DOHH2 (cell line): Measurements from ENCODE around the gene MYEOV.

Experiments used
- H3F3A ChIP-seq: fragments of 200-600 bp; sonication (generic), shearing (Covaris generic); 2 replicates; pipeline ENCODE4 v1.6.0; 2016; ENCODE audit warnings: antibody characterized with exemption, mild to moderate bottlenecking; ENCODE audit not compliant: control insufficient read depth, insufficient read depth
- H3K27ac ChIP-seq: fragments of 200-600 bp; sonication (generic); 2 replicates; pipeline ENCODE4 v1.5.1; 2014; ENCODE audit warnings: low read depth, mild to moderate bottlenecking, low read length, moderate library complexity
- H3K27me3 ChIP-seq: fragments of 200-600 bp; sonication (generic); 2 replicates; pipeline ENCODE4 v1.6.1; 2014; ENCODE audit warnings: mild to moderate bottlenecking, low read length, mixed read lengths; ENCODE audit not compliant: control insufficient read depth
- H3K36me3 ChIP-seq: fragments of 200-600 bp; sonication (generic); 2 replicates; pipeline ENCODE4 v1.6.1; 2014; ENCODE audit warnings: mild to moderate bottlenecking, low read length, moderate library complexity, mixed read lengths; ENCODE audit not compliant: control insufficient read depth
- H3K4me1 ChIP-seq: fragments of 200-600 bp; sonication (generic); 2 replicates; pipeline ENCODE4 v1.6.1; 2014; ENCODE audit warnings: mild to moderate bottlenecking, low read length, mixed read lengths; ENCODE audit not compliant: control insufficient read depth
- H3K4me2 ChIP-seq: fragments of 200-600 bp; sonication (generic); 2 replicates; pipeline ENCODE4 v1.6.0; 2014; ENCODE audit warnings: mild to moderate bottlenecking, low read length, moderate library complexity
- H3K4me3 ChIP-seq: fragments of 200-600 bp; sonication (generic); 2 replicates; pipeline ENCODE4 v1.5.1; 2014; ENCODE audit warnings: mild to moderate bottlenecking, low read length, mixed read lengths
- H3K79me2 ChIP-seq: fragments of 200-600 bp; sonication (generic); 2 replicates; pipeline ENCODE4 v1.6.1; 2014; ENCODE audit warnings: mild to moderate bottlenecking, low read length, mixed read lengths; ENCODE audit not compliant: control insufficient read depth
- H3K9me2 ChIP-seq: fragments of 200-600 bp; sonication (generic); replicated peaks from 2 replicates; pipeline ENCODE4 v1.6.1; 2014; ENCODE audit warnings: mild to moderate bottlenecking, low read length, mixed read lengths; ENCODE audit not compliant: control insufficient read depth
- H3K9me3 ChIP-seq: fragments of 200-600 bp; sonication (generic); 2 replicates; pipeline ENCODE4 v1.6.1; 2014; ENCODE audit warnings: antibody characterized with exemption, low read length, mixed read lengths; ENCODE audit not compliant: control insufficient read depth, insufficient read depth
- H4K20me1 ChIP-seq: fragments of 200-600 bp; sonication (generic); 2 replicates; pipeline ENCODE4 v1.6.0; 2014; ENCODE audit warnings: low read depth, mild to moderate bottlenecking, antibody characterized with exemption, low read length, moderate library complexity; ENCODE audit not compliant: control insufficient read depth, insufficient read depth
- EZH2phosphoT487 ChIP-seq: fragments of 200-600 bp; sonication (generic); IDR thresholded peaks from 2 replicates; pipeline ENCODE4 v1.6.1; 2017; ENCODE audit warnings: borderline replicate concordance, mild to moderate bottlenecking, antibody characterized with exemption, low read length, moderate library complexity, mixed read lengths
- TF ChIP-seq, protein P1 (sequence below): fragments of 200-600 bp; sonication (generic); IDR thresholded peaks from one replicate; pipeline ENCODE4 v1.5.1; 2014; ENCODE audit warnings: antibody characterized with exemption, mild to moderate bottlenecking, low read depth, low read length; ENCODE audit not compliant: poor library complexity, severe bottlenecking

MYEOV gene

DNA sequence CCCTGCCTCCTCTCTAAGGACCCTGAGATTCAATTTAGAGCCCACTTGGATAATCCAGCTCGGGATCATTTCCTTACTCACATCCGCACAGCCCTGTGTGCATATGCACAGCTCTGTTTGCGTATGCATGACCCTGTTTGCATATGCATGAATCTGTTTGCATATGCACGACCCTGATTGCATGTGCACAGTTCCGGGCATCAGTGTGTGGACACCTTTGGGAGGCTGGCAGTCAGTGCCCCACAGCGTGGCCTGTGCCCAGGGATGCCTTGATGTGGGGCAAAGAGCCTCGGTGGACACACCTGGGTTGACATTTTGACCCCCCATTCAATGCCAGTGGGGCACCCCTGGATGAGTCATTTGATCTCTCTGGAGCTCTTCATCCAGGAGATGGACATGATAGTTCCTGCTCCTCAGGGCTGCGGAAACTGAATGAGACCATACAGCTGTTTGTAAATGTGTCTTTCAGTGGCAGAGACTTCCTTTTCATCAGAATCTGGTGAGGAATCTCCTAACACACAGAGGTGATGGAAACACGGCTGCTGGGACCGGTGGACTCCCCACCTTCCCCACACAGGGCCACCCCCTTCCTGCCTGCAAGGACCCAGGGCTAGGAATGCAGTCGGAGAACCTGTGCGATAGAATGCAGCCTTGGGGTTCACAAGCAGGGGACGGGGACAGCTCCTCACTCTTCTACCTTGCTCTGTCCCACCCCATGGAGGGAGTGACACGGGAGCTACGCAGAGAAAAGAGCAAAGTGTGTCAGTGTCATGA, 41.2 kb downstream of the MYEOV start:
- H3K4me2 ChIP-seq: no peak overlapping the region
- no peaks in the 10 kb centered on the region for H4K20me1 ChIP-seq
- no peak overlapping the region for H3K4me3 ChIP-seq
- H3K27ac ChIP-seq: no peak overlapping the region
- H3K36me3 ChIP-seq: no peaks in the 10 kb centered on the region
- no peaks in the 10 kb centered on the region for H3K79me2 ChIP-seq
- peaks cover 22% of the 10 kb centered on the region for H3K27me3 ChIP-seq
- no peak for TF ChIP-seq EZH2phosphoT487
- TF ChIP-seq, protein P1, sequence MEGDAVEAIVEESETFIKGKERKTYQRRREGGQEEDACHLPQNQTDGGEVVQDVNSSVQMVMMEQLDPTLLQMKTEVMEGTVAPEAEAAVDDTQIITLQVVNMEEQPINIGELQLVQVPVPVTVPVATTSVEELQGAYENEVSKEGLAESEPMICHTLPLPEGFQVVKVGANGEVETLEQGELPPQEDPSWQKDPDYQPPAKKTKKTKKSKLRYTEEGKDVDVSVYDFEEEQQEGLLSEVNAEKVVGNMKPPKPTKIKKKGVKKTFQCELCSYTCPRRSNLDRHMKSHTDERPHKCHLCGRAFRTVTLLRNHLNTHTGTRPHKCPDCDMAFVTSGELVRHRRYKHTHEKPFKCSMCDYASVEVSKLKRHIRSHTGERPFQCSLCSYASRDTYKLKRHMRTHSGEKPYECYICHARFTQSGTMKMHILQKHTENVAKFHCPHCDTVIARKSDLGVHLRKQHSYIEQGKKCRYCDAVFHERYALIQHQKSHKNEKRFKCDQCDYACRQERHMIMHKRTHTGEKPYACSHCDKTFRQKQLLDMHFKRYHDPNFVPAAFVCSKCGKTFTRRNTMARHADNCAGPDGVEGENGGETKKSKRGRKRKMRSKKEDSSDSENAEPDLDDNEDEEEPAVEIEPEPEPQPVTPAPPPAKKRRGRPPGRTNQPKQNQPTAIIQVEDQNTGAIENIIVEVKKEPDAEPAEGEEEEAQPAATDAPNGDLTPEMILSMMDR: no peak
- peaks cover 4% of the 10 kb centered on the region; the same call in 1 of the 2 replicates for H3K4me1 ChIP-seq
- no peaks in the 10 kb centered on the region for H3K9me3 ChIP-seq
- H3K9me2 ChIP-seq: no peaks in the 10 kb centered on the region
- no peaks in the 10 kb centered on the region for H3F3A ChIP-seq

DNA sequence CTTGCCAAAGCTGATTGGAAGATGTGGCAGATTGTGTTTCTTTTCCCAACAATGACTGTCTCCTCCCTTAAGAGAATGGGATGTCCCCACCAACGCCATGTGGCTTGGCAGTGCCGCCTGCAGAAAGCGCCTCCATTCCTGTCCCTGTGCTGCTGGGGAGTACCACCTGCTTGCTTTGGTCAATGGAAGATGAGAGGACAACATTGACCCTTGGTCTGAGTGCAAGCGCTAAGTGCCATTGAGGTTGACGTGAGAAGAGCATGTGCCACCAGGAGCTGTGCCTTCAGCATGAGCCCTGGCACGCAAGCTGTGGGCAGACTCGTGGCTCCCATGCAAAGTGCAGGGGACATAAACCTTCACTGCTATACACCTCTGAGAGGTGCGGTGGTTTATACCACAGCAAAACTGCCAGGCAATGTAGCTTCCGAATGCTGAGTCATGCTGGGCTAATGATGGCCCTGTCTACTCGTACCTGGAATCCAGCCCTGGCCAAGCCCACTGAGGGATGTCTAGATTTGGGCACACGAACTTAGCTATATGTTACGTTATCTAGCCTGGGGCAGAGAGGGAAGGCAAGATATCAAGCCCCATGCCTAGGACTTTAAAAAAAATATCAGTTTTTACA, 41.9 kb downstream of the MYEOV start:
- H3K4me3 ChIP-seq: no peak overlapping the region
- TF ChIP-seq, protein P1: no peak
- TF ChIP-seq EZH2phosphoT487: no peak
- peaks cover 4% of the 10 kb centered on the region; the same call in 1 of the 2 replicates for H3K4me1 ChIP-seq
- H3K9me3 ChIP-seq: no peaks in the 10 kb centered on the region
- H4K20me1 ChIP-seq: no peaks in the 10 kb centered on the region
- no peak overlapping the region for H3K27ac ChIP-seq
- H3F3A ChIP-seq: no peaks in the 10 kb centered on the region
- H3K27me3 ChIP-seq: peaks cover 19% of the 10 kb centered on the region
- H3K36me3 ChIP-seq: no peaks in the 10 kb centered on the region
- H3K4me2 ChIP-seq: no peak overlapping the region
- H3K79me2 ChIP-seq: no peaks in the 10 kb centered on the region
- H3K9me2 ChIP-seq: no peaks in the 10 kb centered on the region

DNA sequence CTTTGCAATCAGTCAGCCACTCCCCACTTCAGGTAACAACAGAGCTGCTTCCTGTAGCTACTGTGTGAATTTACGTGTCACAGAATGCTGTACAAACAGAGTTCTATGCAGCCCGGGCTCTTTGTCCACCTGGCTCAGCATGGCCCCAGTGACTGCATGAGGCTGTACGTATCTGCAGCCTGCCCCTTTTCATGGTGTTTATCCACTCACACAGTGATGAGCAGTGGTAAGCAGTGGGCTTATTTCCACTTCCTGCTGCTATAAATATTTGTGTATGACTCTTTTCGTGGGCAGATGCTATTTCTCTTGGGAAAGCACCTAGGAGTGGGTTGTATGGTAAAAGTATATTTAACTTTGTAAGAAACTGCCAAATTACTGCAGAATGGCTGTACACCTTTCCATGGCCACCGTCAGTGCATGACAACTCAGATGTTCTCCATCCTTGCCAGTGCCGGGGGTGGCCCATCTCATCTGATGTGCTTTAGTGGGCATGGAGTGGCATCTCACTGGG, 43.3 kb downstream of the MYEOV start:
- no peaks in the 10 kb centered on the region for H3K9me2 ChIP-seq
- peaks cover 12% of the 10 kb centered on the region; the same call in 1 of the 2 replicates for H3K27me3 ChIP-seq
- peaks cover 4% of the 10 kb centered on the region; the same call in 1 of the 2 replicates for H3K4me1 ChIP-seq
- H3K4me3 ChIP-seq: no peak overlapping the region
- H4K20me1 ChIP-seq: no peaks in the 10 kb centered on the region
- H3K4me2 ChIP-seq: no peak overlapping the region
- no peaks in the 10 kb centered on the region for H3K9me3 ChIP-seq
- H3F3A ChIP-seq: no peaks in the 10 kb centered on the region
- no peak overlapping the region for H3K27ac ChIP-seq
- no peaks in the 10 kb centered on the region for H3K36me3 ChIP-seq
- TF ChIP-seq EZH2phosphoT487: no peak
- TF ChIP-seq, protein P1: no peak
- no peaks in the 10 kb centered on the region for H3K79me2 ChIP-seq
